Right atrium auricular region (tissue), 2 donors: Measurements from ENCODE around the gene SMYD5. TPM values are rescaled to one million over a fixed set of nuclear protein-coding genes. Genes with fewer than 3 reads are reported as not detected.

ENCODE experiments used
- DNase-seq: peaks from one replicate; pipeline ENCODE4 v3.0.0-alpha.2; 2019; ENCODE audit warnings: low spot score
- H3K27ac ChIP-seq, 2 donors: fragments of 200-600 bp; sonication (generic); 1 replicate in 1 of 2; 2 replicates in 1 of 2; pipeline ENCODE4 v1.5.1; 2016 to 2019
- H3K27me3 ChIP-seq, 2 donors: fragments of 200-600 bp; sonication (generic); one replicate each; pipeline versions ENCODE4 v1.5.1 to v1.6.0; 2017 to 2019
- H3K36me3 ChIP-seq: fragments of 200-600 bp; sonication (generic); one replicate; pipeline ENCODE4 v1.5.1; 2016
- H3K4me1 ChIP-seq, 2 donors: fragments of 200-600 bp; sonication (generic); one replicate each; pipeline versions ENCODE4 v1.5.1 to v1.6.0; 2017 to 2019
- H3K4me3 ChIP-seq, 2 donors: fragments of 200-600 bp; sonication (generic); 1 replicate in 1 of 2; 2 replicates in 1 of 2; pipeline ENCODE4 v1.5.1; 2017 to 2019; ENCODE audit warnings: mild to moderate bottlenecking in 1 of 2, moderate library complexity in 1 of 2
- H3K9me3 ChIP-seq, 2 donors: fragments of 200-600 bp; sonication (generic); one replicate each; pipeline ENCODE4 v1.5.1; 2019
- total RNA-seq, 2 donors: library from RNA; depleted of rRNA; stranded (reverse); fragments of >200 nt; gene quantifications; one replicate each; pipeline ENCODE4 v1.1.0, GENCODE V29; 2016
- TF ChIP-seq, protein P1 (sequence below), 2 donors: fragments of 200-600 bp; sonication (generic); IDR thresholded peaks; one replicate each; pipeline ENCODE4 v1.5.1; 2019; ENCODE audit warnings: antibody characterized with exemption in 2 of 2

Gene SMYD5
- total RNA-seq, 2 donors from 2014 or later = 11.4 to 12.5 TPM

DNA sequence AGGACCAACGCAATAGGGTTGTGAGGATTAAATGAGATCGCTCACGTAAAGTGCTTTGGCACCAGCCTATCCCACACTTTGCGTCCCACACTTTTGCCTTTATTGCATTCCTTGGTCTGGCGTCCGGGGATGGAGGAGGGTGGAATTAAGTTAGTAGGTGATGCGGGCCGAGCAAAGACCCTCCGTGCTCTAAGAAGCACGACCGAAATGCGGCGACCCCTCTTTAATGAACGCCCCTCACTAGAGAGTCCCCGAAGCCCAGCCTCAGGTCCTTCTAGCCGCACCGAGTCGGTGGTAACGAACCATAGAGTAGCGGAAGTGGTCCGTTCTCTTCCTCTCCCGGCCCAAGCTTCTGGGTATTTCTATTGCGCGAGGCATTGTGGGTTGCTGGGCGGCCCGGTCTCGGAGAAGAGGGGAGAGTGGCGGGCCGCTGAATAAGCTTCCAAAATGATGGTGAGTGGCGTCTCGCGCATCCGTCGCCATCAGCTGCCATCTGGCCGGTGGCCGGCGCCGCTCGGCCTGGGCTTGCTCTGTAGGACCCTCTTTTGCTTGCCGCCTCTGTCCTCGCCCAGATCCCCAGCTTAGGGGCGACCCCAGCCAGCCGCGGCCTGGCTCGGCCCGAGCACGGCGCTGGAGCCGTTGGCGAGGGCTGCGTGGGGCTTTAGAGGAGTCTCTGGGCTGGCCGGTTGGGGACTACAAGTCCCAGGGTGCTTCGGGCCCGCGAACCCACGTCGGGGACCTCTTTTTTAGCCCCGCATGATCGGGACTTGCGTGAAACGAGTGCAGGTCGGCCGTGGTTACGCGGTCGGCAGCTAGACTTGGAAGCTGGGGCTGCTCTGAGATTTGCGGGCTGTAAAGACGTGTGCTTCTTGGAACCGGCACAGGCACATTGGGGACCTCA, 20.1 kb downstream of the SMYD5 start, which contains the start of gene CCT7:
TSS of gene CCT7 (plus strand) at position 377 of the 901 bp plus-strand sequence. CDS start at position 448, 71 bp downstream.
- Histone ChIP-seq H3K4me1 (peaks cover 0 to 43% of the 10 kb centered on the region in 2 donors), H3K27ac (peak within 1 kb of the TSS; percentile 92 to 95), H3K36me3 (peaks cover 10% of the 10 kb centered on the region), H3K9me3 (no peaks in the 10 kb centered on the region), H3K27me3 (no peaks in the 10 kb centered on the region), H3K4me3 (peak within 1 kb of the TSS; percentile 73 to 87)
- TF ChIP-seq, protein P1, sequence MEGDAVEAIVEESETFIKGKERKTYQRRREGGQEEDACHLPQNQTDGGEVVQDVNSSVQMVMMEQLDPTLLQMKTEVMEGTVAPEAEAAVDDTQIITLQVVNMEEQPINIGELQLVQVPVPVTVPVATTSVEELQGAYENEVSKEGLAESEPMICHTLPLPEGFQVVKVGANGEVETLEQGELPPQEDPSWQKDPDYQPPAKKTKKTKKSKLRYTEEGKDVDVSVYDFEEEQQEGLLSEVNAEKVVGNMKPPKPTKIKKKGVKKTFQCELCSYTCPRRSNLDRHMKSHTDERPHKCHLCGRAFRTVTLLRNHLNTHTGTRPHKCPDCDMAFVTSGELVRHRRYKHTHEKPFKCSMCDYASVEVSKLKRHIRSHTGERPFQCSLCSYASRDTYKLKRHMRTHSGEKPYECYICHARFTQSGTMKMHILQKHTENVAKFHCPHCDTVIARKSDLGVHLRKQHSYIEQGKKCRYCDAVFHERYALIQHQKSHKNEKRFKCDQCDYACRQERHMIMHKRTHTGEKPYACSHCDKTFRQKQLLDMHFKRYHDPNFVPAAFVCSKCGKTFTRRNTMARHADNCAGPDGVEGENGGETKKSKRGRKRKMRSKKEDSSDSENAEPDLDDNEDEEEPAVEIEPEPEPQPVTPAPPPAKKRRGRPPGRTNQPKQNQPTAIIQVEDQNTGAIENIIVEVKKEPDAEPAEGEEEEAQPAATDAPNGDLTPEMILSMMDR (IDR thresholded peaks at IDR 0.05) = no peak
- DNase-seq = peak; percentile 92

DNA sequence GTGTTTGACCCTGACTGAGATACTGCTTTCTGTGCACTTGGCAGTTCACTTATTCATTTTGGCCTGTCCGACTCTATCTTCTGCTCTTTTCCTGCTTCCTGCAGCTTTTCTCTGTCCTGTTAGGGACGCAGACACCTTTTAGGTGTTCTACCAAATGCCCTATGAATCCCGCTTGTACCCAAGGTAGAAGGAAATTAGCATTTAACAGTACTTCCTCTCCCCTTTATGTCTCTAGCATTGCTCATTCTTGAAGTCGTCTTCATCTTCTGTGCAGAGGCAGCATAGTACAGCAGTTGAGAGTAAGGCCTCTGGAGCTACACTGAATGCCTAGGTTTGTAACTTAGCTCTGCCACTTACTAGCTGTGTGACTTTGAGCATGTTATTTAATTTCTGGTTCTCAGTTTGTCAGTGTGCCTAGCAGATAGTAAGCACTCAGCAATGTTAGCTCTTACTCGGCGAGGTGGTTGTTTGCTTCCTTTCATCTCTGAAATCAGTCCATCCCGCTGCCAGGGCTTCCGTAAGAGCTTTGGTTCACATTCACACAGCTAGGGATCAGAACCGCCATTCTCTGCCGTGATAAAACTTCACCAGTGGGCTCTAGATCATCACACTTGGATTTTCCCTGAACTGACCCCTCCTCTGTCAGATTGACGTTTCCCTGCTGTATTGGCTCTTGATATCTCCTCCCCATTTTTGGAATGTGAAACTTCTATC, 21.4 kb downstream of the SMYD5 start:
- Histone ChIP-seq H3K4me1 (peaks cover 0 to 51% of the 10 kb centered on the region in 2 donors), H3K36me3 (peaks cover 13% of the 10 kb centered on the region), H3K27ac (peak overlapping the region in 1 of 2 donors; percentile 95), H3K9me3 (no peaks in the 10 kb centered on the region), H3K4me3 (peak overlapping the region; percentile 73 to 87), H3K27me3 (no peaks in the 10 kb centered on the region)
- DNase-seq = no peak
- TF ChIP-seq, protein P1 (IDR thresholded peaks at IDR 0.05) = no peak

DNA sequence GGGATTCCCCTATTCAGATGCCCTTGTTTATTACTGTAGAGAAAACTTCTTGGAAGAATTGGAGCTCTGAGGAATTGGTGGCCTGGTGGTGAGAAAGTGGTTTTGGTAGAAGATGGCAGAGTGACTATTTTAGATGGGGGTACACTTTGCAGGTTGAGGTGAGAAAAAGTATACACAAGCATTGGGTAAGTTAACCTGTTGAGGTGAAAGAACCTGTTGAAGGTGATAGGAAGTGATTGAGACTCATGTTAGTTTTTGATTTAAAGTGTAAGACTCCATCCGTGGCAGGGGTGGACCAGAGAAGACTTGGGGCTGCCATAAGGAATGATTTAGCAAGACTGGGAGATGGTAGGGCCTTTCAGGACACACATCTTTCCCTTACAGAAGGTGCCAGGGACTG, 23.1 kb downstream of the SMYD5 start:
- peaks cover 27% of the 10 kb centered on the region for H3K36me3 ChIP-seq
- no peak overlapping the region for H3K4me3 ChIP-seq
- no peaks in the 10 kb centered on the region for H3K27me3 ChIP-seq
- DNase-seq = no peak
- H3K27ac ChIP-seq = no peak overlapping the region
- TF ChIP-seq, protein P1 (IDR thresholded peaks at IDR 0.05) = no peak
- H3K4me1 ChIP-seq = peaks cover 0 to 50% of the 10 kb centered on the region in 2 donors
- no peaks in the 10 kb centered on the region for H3K9me3 ChIP-seq

DNA sequence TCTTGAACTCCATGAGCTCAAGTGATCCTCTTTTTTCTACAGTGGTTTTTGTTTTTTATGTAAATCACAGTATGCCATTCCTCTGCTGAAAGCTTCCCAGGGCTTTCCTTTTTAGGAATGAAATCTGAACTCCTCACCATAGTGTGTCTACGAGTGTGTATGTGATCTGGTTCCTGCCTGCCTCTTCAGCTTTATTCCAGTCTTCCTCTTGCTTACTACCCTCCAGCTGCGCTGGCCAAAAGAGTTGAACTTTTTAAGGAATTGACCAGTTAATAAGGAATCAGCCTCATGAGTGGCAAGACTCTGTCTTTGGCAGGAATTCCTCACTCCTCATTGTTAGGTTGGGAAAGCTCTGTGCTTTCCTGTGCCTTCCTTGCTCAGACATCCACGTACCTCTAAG, 24.1 kb downstream of the SMYD5 start:
- Histone ChIP-seq H3K4me1 (peaks cover 0 to 43% of the 10 kb centered on the region in 2 donors), H3K27ac (no peak overlapping the region), H3K4me3 (no peak overlapping the region), H3K9me3 (no peaks in the 10 kb centered on the region), H3K27me3 (no peaks in the 10 kb centered on the region), H3K36me3 (peaks cover 36% of the 10 kb centered on the region)
- TF ChIP-seq, protein P1 (IDR thresholded peaks at IDR 0.05) = no peak
- no peak for DNase-seq

DNA sequence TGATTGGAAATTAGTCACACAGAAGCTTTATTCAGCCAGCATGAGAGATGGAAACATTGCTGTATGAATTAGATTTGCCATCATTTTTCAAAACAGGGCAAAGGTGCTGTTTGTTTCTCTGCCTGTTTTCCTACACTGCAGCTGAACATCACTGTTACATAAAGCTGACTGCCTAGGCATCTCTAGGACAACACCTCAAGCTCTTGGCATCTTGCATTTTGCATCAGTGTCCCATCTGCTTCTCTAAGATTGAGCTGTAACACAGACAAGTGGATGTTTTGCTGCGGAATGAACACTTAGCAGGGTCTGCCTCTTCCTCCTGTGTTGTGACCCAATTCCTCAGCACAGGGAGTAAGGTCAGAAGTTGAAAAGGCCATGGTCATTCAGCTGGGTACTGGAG, 24.9 kb downstream of the SMYD5 start:
- DNase-seq = no peak
- peaks cover 0 to 43% of the 10 kb centered on the region in 2 donors for H3K4me1 ChIP-seq

More for the DNA sequence above, 24.9 kb downstream of the SMYD5 start:
- TF ChIP-seq, protein P1 (IDR thresholded peaks at IDR 0.05) = no peak
- H3K4me3 ChIP-seq = no peak overlapping the region
- peaks cover 45% of the 10 kb centered on the region for H3K36me3 ChIP-seq
- H3K9me3 ChIP-seq = no peaks in the 10 kb centered on the region
- H3K27me3 ChIP-seq = no peaks in the 10 kb centered on the region
- H3K27ac ChIP-seq = no peak overlapping the region
